IMR-90 (cell line): ENCODE results near the gene SRPRB. TPM values are rescaled to one million over a fixed set of nuclear protein-coding genes. Genes with fewer than 3 reads are reported as not detected.

Experiments used
- ATAC-seq: fragments of 200-7000 bp; cut with Tn5 transposase; 2 replicates; pipeline ENCODE4 v1.9.1; 2020; ENCODE audit warnings: low read depth, mild to moderate bottlenecking, moderate library complexity
- Bru-seq: library from RNA; stranded (reverse); fragments of 400-500 nt; gene quantifications from one replicate; lab custom pipeline; 2021; lab: Mats Ljungman, UMichigan
- BruChase-seq, 2 experiments: library from RNA; stranded (reverse); fragments of 400-500 nt; gene quantifications; one replicate each; lab custom pipeline; 2021; lab: Mats Ljungman, UMichigan
- BruUV-seq: library from RNA; stranded (reverse); fragments of 400-500 nt; replicated peaks from 2 replicates; lab custom pipeline; 2021; lab: Mats Ljungman, UMichigan
- CTCF ChIA-PET: fragments of 300-600 bp; formaldehyde crosslinking; extraction: SDS; loops from one replicate; lab custom pipeline; 2021; ENCODE audit warnings: antibody characterized with exemption; lab: Yijun Ruan, JAX
- POLR2A ChIA-PET: fragments of 300-600 bp; sonication (Branson Sonifier 250); formaldehyde crosslinking; loops from one replicate; lab custom pipeline; 2022; ENCODE audit warnings: antibody characterized with exemption; ENCODE audit not compliant: unreplicated experiment; lab: Charles Lee
- DNase-seq: peaks from one replicate; pipeline ENCODE4 v3.0.0; 2013
- H2AFZ ChIP-seq: replicated peaks from 2 replicates; pipeline ENCODE3; 2013; ENCODE audit warnings: low read length, mild to moderate bottlenecking; ENCODE audit not compliant: poor library complexity
- H2AK5ac ChIP-seq: 2 replicates; pipeline ENCODE4 v1.6.1; 2013; ENCODE audit warnings: low read depth, low read length, inconsistent platforms
- H2AK9ac ChIP-seq: replicated peaks from 2 replicates; pipeline ENCODE3; 2013; ENCODE audit warnings: mild to moderate bottlenecking, low read depth, low read length, moderate library complexity; ENCODE audit not compliant: poor library complexity
- H2BK120ac ChIP-seq: 2 replicates; pipeline ENCODE4 v1.6.1; 2013; ENCODE audit warnings: low read depth, low read length, inconsistent platforms
- H2BK15ac ChIP-seq: 3 replicates; pipeline ENCODE4 v1.6.1; 2013; ENCODE audit warnings: low read depth, low read length, inconsistent platforms
- H2BK20ac ChIP-seq: 2 replicates; pipeline ENCODE4 v1.6.1; 2013; ENCODE audit warnings: low read depth, mild to moderate bottlenecking, inconsistent platforms, low read length, moderate library complexity
- H2BK5ac ChIP-seq: 2 replicates; pipeline ENCODE4 v1.6.1; 2013; ENCODE audit warnings: mild to moderate bottlenecking, low read depth, low read length, inconsistent platforms; ENCODE audit not compliant: poor library complexity, severe bottlenecking
- H3K14ac ChIP-seq: replicated peaks from 2 replicates; pipeline ENCODE4 v1.6.1; 2013; ENCODE audit warnings: low read depth, low read length, inconsistent platforms
- H3K18ac ChIP-seq: 2 replicates; pipeline ENCODE4 v1.6.1; 2013; ENCODE audit warnings: low read depth, low read length, control low read depth
- H3K23ac ChIP-seq: 2 replicates; pipeline ENCODE4 v1.6.1; 2013; ENCODE audit warnings: low read depth, low read length, inconsistent platforms
- H3K27ac ChIP-seq: 2 replicates; pipeline ENCODE4 v1.5.1; 2013; ENCODE audit warnings: mild to moderate bottlenecking, control low read depth, low read length; ENCODE audit not compliant: insufficient read depth
- H3K27me3 ChIP-seq: 2 replicates; pipeline ENCODE4 v1.6.1; 2013; ENCODE audit warnings: low read length; ENCODE audit not compliant: control insufficient read depth, insufficient read depth
- H3K36me3 ChIP-seq: 2 replicates; pipeline ENCODE4 v1.6.1; 2013; ENCODE audit warnings: low read length, mixed read lengths; ENCODE audit not compliant: control insufficient read depth, insufficient read depth
- H3K4ac ChIP-seq: 2 replicates; pipeline ENCODE4 v1.6.1; 2013; ENCODE audit warnings: low read depth, low read length, inconsistent platforms
- H3K4me1 ChIP-seq: 2 replicates; pipeline ENCODE4 v1.6.1; 2013; ENCODE audit warnings: low read length, mixed read lengths; ENCODE audit not compliant: control insufficient read depth, insufficient read depth
- H3K4me2 ChIP-seq: 2 replicates; pipeline ENCODE4 v1.6.1; 2013; ENCODE audit warnings: low read depth, mild to moderate bottlenecking, control low read depth, low read length, moderate library complexity
- H3K4me3 ChIP-seq: 2 replicates; pipeline ENCODE4 v1.5.1; 2013; ENCODE audit warnings: low read depth, mild to moderate bottlenecking, control low read depth, low read length, moderate library complexity; ENCODE audit not compliant: insufficient read depth
- H3K56ac ChIP-seq: 2 replicates; pipeline ENCODE4 v1.6.1; 2013; ENCODE audit warnings: low read length, inconsistent platforms; ENCODE audit not compliant: insufficient read depth; ENCODE audit errors: extremely low read depth
- H3K79me1 ChIP-seq, 2 experiments: 2 replicates each; pipeline ENCODE4 v1.6.1; 2013; ENCODE audit warnings: low read length in 2 of 2, inconsistent platforms in 1 of 2, low read depth in 1 of 2
- H3K9ac ChIP-seq: 2 replicates; pipeline ENCODE4 v1.6.1; 2013; ENCODE audit warnings: low read depth, low read length, control low read depth
- H3K9me1 ChIP-seq: 2 replicates; pipeline ENCODE4 v1.6.1; 2013; ENCODE audit warnings: low read length, inconsistent platforms; ENCODE audit not compliant: insufficient read depth
- H3K9me3 ChIP-seq: 2 replicates; pipeline ENCODE4 v1.6.1; 2013; ENCODE audit warnings: low read length; ENCODE audit not compliant: control insufficient read depth, insufficient read depth
- H4K20me1 ChIP-seq: 2 replicates; pipeline ENCODE4 v1.6.1; 2013; ENCODE audit warnings: low read length, inconsistent platforms; ENCODE audit not compliant: insufficient read depth
- H4K5ac ChIP-seq: 2 replicates; pipeline ENCODE4 v1.6.1; 2013; ENCODE audit warnings: mild to moderate bottlenecking, low read depth, low read length, control low read depth
- H4K8ac ChIP-seq, 2 experiments: 2 replicates each; pipeline ENCODE4 v1.6.1; 2013; ENCODE audit warnings: low read depth in 2 of 2, low read length in 2 of 2, control low read depth in 1 of 2, inconsistent platforms in 1 of 2
- H4K91ac ChIP-seq: 2 replicates; pipeline ENCODE4 v1.6.1; 2013; ENCODE audit warnings: low read depth, low read length, inconsistent platforms; ENCODE audit not compliant: insufficient read depth
- BHLHE40 ChIP-seq: fragments of 150-350 bp; IDR thresholded peaks from 2 replicates; pipeline ENCODE4 v1.6.1; 2016; ENCODE audit warnings: mild to moderate bottlenecking, low read depth, low read length
- CEBPB ChIP-seq: IDR thresholded peaks from 2 replicates; pipeline ENCODE4 v1.6.1; 2012; ENCODE audit warnings: low read depth, low read length, improper control_type of control experiment
- CHD1 ChIP-seq: IDR thresholded peaks from 2 replicates; pipeline ENCODE4 v1.6.1; 2012; ENCODE audit warnings: low read depth, low read length, improper control_type of control experiment
- ELK1 ChIP-seq: fragments of 150-350 bp; IDR thresholded peaks from 2 replicates; pipeline ENCODE4 v1.6.1; 2016; ENCODE audit warnings: low read depth, mild to moderate bottlenecking, low read length, moderate library complexity, borderline replicate concordance
- FOS ChIP-seq: fragments of 150-350 bp; IDR thresholded peaks from 2 replicates; pipeline ENCODE4 v1.6.1; 2016; ENCODE audit warnings: low read depth, low read length
- MAZ ChIP-seq: IDR thresholded peaks from 2 replicates; pipeline ENCODE4 v1.6.1; 2012; ENCODE audit warnings: low read depth, mild to moderate bottlenecking, low read length, improper control_type of control experiment, moderate library complexity, borderline replicate concordance
- MXI1 ChIP-seq: IDR thresholded peaks from 2 replicates; pipeline ENCODE4 v1.6.1; 2012; ENCODE audit warnings: low read depth, mild to moderate bottlenecking, low read length, moderate library complexity, borderline replicate concordance
- NFE2L2 ChIP-seq: fragments of 150-350 bp; IDR thresholded peaks from 2 replicates; pipeline ENCODE4 v1.6.1; 2016; ENCODE audit warnings: low read depth, mild to moderate bottlenecking, low read length
- POLR2A ChIP-seq: IDR thresholded peaks from 2 replicates; pipeline ENCODE4 v1.6.1; 2012; ENCODE audit warnings: mild to moderate bottlenecking, low read depth, low read length
- RAD21 ChIP-seq: IDR thresholded peaks from 2 replicates; pipeline ENCODE4 v1.6.1; 2012; ENCODE audit warnings: low read length, improper control_type of control experiment
- RCOR1 ChIP-seq: IDR thresholded peaks from 2 replicates; pipeline ENCODE4 v1.6.1; 2012; ENCODE audit warnings: mild to moderate bottlenecking, low read length, improper control_type of control experiment; ENCODE audit not compliant: insufficient replicate concordance
- RFX5 ChIP-seq: IDR thresholded peaks from 2 replicates; pipeline ENCODE4 v1.8.0; 2012; ENCODE audit warnings: low read depth, mild to moderate bottlenecking, low read length, moderate library complexity
- SMC3 ChIP-seq: fragments of 150-350 bp; IDR thresholded peaks from 2 replicates; pipeline ENCODE4 v1.6.1; 2016; ENCODE audit warnings: low read depth, mild to moderate bottlenecking, antibody characterized with exemption, low read length, moderate library complexity
- USF2 ChIP-seq: fragments of 150-350 bp; IDR thresholded peaks from 2 replicates; pipeline ENCODE4 v1.6.1; 2017; ENCODE audit warnings: mild to moderate bottlenecking, antibody characterized with exemption, low read length, low read depth
- WGBS, 2 experiments: methylation state at CpG; one replicate each; pipeline versions ENCODE4 v1.1.5 to v1.1.7; 2013; ENCODE audit warnings: missing lambda C conversion rate in 2 of 2; ENCODE audit not compliant: insufficient read length in 1 of 2; ENCODE audit errors: extremely low coverage in 2 of 2; 5-methylcytosine and 5-hydroxymethylcytosine counted together
- dilution Hi-C: fragments of 300-500 bp; cut with HindIII; formaldehyde crosslinking; loops from one replicate; pipeline ENCODE4 v1.14.3; 2018; ENCODE audit warnings: low sequenced_read_pairs; ENCODE audit not compliant: unreplicated experiment
- in situ Hi-C: fragments of 300-500 bp; cut with MboI; formaldehyde crosslinking; loops from 3 replicates; pipeline ENCODE4 v1.14.3; 2019; ENCODE audit warnings: low sequenced_read_pairs, inconsistent platforms, mixed read lengths
- intact Hi-C: fragments of 100-400 bp; cut with micrococcal nuclease; formaldehyde crosslinking; loops from 2 replicates; pipeline ENCODE4 v1.10.0; 2022
- long read RNA-seq: library from polyadenylated mRNA; unstranded; transcript quantifications from one replicate; pipeline ENCODE4 v2.0.0, GENCODE V29; 2021; ENCODE audit not compliant: unreplicated experiment
- polyA plus RNA-seq, 3 experiments: library from polyadenylated mRNA; depleted of rRNA; stranded (reverse); fragments of >200 nt; gene quantifications; 2 replicates each; pipeline ENCODE4 v1.2.3, GENCODE V29; 2012; ENCODE audit warnings: low replicate concordance in 1 of 3
- total RNA-seq: library from RNA; depleted of rRNA; stranded (reverse); fragments of >200 nt; gene quantifications from 2 replicates; pipeline ENCODE4 v1.2.3, GENCODE V29; 2012; rRNA removed

Gene SRPRB
- total RNA-seq: 98.9 and 131 TPM in 2 replicates
- polyA plus RNA-seq (2012; rRNA removed): 28.8 and 36.5 TPM in 2 replicates
- 12.2 and 12.8 TPM in 2 replicates for polyA plus RNA-seq (2012; cell fraction: cytosol; rRNA removed)
- polyA plus RNA-seq (2012; cell fraction: nucleus; rRNA removed; ENCODE audit: low replicate concordance): 4.6 and 15.2 TPM in 2 replicates
- Bru-seq, nascent RNA: percentile 65 among the genes with signal in this experiment
- BruChase-seq, experiment 1, labeled RNA remaining after a 6-hour chase: percentile 68 among the genes with signal in this experiment
- BruChase-seq, experiment 2, labeled RNA remaining after a 2-hour chase: percentile 64 among the genes with signal in this experiment
- long read RNA-seq, partial matches to known transcripts: 103 of 108 reads
- long read RNA-seq, other reads (novel, unspliced or antisense): 5 of 108 reads

- peak within 1 kb of the TSS; percentile 69 for H3K9ac ChIP-seq
- no peaks in the 10 kb centered on the region for H3K4me1 ChIP-seq
- peak within 1 kb of the TSS; percentile 31; the same call in 1 of the 2 replicates for H4K5ac ChIP-seq
- peak within 1 kb of the TSS; percentile 97 for H2AFZ ChIP-seq
- peak within 1 kb of the TSS; percentile 39; the same call in 1 of the 2 replicates for H3K56ac ChIP-seq
- no TSS peak for BruUV-seq
- ChIA-PET CTCF (no interaction called here), POLR2A (no interaction called here)
- H3K79me1 ChIP-seq: peaks cover 6 to 22% of the 10 kb centered on the region in 2 experiments; a peak in 3 of 4 replicates
- peak within 1 kb of the TSS; percentile 88 for H3K4me2 ChIP-seq
- H3K27ac ChIP-seq: peak within 1 kb of the TSS; percentile 60; the same call in 1 of the 2 replicates
- H3K23ac ChIP-seq: peak within 1 kb of the TSS; percentile 81; the same call in 1 of the 2 replicates
- peak within 1 kb of the TSS; percentile 33; the same call in 1 of the 2 replicates for H2BK120ac ChIP-seq
- H3K18ac ChIP-seq: no peak within 1 kb of the TSS
- H3K36me3 ChIP-seq: peaks cover 4% of the 10 kb centered on the region
- ATAC-seq (peak; percentile 100), DNase-seq (peak; percentile 92)
- dilution Hi-C loops: no loop called here
- peak within 1 kb of the TSS; percentile 76 for H3K14ac ChIP-seq
- H4K91ac ChIP-seq: peak within 1 kb of the TSS; percentile 70
- peak within 1 kb of the TSS; percentile 76 for H3K4me3 ChIP-seq
- H3K27me3 ChIP-seq: 0 out of 2 replicates have a peak, but pooled peaks cover 2% of the 10 kb centered on the region
- H4K8ac ChIP-seq: peak within 1 kb of the TSS; percentile 27 to 82; a peak in 2 of 4 replicates
- 0% methylated on average over 12 of the region's 53 CpGs; no CpG with 5 or more reads in 1 of the 2 experiments for WGBS, 2 experiments
- in situ Hi-C loops: loop anchor here (25.0 kb wide), 2 partner anchors 344 to 681 kb away; partner anchors contain the start of genes ANAPC13 and CEP63
- intact Hi-C loops: loop anchor here (1.0 to 10.0 kb wide), 5 partner anchors 47 to 1074 kb away; partner anchors contain the start of gene CDV3
- H2BK15ac ChIP-seq: no peak within 1 kb of the TSS
- H3K4ac ChIP-seq: peak within 1 kb of the TSS; percentile 87
- no peaks in the 10 kb centered on the region for H3K9me3 ChIP-seq
- peaks cover 4% of the 10 kb centered on the region; the same call in 1 of the 2 replicates for H3K9me1 ChIP-seq
- H2AK5ac ChIP-seq: no peak within 1 kb of the TSS; the same call in 1 of the 2 replicates
- peak within 1 kb of the TSS; percentile 84 for H2AK9ac ChIP-seq
- no peak within 1 kb of the TSS for H2BK20ac ChIP-seq
- H4K20me1 ChIP-seq: no peaks in the 10 kb centered on the region
- peak within 1 kb of the TSS; percentile 26 for H2BK5ac ChIP-seq
- TF ChIP-seq NFE2L2 (no peak), MXI1 (peak; percentile 98), RCOR1 (no peak), MAZ (no peak), CHD1 (no peak), CEBPB (no peak), SMC3 (no peak), USF2 (peak; percentile 26), RFX5 (no peak), RAD21 (no peak), POLR2A (peak; percentile 84), BHLHE40 (no peak), FOS (no peak), ELK1 (no peak)
Observed at GRCh38 chr3:133805702-133806475, at the start of gene SRPRB. Gene SRPRB, plus strand, starts transcription at chr3:133805815. Its CDS starts 34 bp downstream, at chr3:133805849.
